NCI-H510A (cell line): ENCODE results near the gene PRR5.

ENCODE experiments used
- DNase-seq: peaks from one replicate; lab custom pipeline; 2025; lab: John Stamatoyannopoulos, UW

PRR5 gene

GRCh38 chr22:44718418-44718817, 16.4 kb downstream of the PRR5 start:
- DNase-seq: no peak

- no peak for DNase-seq
Observed at GRCh38 chr22:44719586-44720368, 17.8 kb downstream of the PRR5 start.

DNA sequence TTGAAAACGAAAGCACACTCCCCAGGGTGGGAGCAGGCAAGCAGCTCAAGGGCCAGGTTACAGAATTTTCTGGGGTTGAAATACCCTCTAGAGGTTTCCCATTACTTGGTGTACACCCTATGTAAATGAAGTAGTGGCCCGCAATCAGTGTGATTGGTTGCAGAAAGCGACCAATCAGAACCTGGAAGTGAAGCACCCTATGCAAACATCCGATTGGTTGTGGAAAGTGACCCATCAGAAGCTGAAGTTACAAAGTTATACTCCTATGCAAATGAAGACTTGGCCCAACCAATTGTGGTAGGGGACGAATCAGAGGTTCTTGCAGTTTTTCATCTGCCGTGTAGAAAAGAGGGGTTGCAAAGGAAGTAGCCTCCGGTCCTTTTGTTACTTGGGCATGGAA, 19.2 kb downstream of the PRR5 start:
- no peak for DNase-seq

- no peak for DNase-seq
Observed at GRCh38 chr22:44722611-44723010, 20.6 kb downstream of the PRR5 start.

DNA sequence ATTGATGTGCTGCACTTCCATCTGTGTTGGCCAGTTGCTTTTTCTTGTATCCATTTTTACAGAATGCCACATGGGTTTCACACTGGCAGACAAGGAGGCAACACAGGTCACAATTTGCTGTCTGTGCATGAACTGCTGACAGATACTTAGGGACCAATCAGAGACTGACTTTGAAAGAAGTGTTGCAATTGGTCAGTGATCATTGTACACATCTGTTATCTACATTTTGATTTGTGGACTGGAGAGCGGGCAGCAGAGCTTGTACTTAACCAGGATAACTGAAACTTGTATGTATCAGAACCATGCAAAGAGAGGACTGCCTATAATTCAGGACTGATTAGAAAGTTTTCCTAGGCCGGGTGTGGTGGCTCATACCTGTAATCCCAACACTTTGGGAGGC, 21.8 kb downstream of the PRR5 start:
- no peak for DNase-seq

DNA sequence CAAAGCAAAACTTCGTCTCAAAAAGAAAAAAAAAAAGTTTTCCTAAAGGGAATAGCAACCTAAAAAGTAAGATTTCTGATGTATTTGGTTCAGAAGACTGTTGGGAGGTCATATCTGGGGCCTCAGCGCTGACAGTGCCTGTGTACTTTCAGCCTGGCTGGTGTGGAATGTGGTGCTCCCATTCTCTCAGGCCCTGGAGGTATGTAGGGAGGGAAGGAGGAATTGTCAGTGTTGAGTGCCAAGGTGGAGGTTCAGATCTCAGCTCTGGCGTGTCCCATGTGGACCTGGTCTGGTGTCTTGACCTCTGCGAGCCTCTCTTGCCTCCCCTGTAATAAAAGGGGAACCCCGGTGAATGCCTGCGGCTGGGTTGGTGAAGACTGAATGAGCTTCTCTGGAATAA, 22.4 kb downstream of the PRR5 start:
- DNase-seq: no peak

DNA sequence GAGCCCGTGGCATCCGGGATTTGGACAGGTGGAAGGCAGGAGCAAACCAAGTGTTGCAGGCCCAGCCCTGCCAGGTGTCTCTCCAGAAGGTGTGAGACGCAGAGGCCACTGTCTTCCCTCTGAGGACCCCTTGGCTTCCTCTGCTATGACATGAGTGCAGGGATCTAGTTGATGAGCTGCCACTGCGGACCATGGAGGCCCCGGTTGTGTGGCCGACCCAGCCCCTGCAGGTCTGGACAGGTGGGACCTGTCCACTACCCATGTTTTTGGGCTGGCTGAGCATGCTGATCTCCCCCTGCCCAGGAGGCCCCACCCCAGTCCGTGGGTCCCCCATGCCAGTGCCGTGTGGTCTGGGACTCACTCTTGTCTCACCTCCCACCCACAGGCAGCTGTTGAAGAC, 22.9 kb downstream of the PRR5 start:
- DNase-seq: no peak

- no peak for DNase-seq
Observed at GRCh38 chr22:44726439-44726838, 24.4 kb downstream of the PRR5 start.

GRCh38 chr22:44727148-44727547, 25.1 kb downstream of the PRR5 start:
- DNase-seq: no peak

GRCh38 chr22:44727709-44728108, 25.7 kb downstream of the PRR5 start:
- DNase-seq: no peak

DNA sequence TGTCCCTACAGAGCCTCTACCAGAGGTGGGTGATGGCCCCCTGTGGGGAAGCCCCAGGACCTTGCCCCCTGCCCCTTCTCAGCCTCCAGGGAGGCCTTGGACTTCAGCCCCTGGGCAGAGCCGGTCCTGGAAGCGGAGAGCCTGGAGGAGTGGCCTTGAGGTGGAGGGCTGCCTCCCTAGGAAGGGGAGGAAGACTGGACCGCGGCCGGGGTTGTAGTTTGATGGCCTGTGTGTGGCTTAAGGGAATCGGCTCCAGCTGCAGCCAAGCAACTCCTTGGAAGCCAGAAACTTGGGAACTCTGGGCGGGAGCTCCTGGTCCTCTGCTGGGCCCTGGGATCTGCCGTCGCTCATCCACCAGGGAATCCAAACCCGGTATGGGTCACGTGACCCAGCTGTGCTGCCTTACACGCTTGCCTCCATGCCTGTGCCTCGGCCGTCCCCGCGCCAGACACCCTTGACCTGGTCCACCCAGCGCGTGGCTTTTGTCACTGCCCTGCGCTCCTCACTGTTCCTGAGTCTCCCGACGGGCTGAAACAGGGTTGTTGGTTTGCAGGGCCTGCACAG, 26.8 kb downstream of the PRR5 start:
- DNase-seq: no peak

GRCh38 chr22:44729391-44730021, 27.5 kb downstream of the PRR5 start:
- no peak for DNase-seq

DNA sequence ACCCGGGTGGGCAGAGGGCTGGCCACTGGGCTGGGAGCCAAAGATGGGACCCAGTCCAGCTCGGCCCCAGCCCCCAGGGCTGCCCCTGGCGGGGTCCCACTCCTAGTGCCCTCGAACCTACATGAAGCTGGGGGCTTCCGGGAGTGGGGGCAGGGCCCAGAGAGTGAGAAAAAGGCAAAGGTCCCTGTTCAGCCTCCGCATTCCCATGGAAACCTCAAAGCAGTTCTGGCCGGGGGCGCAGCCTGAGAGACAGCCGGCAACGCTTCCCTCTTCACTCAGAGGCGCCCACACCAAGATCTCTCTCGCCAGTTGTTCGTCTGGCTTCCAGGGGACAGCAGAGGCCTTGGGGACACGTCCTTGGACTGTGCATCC, 28.0 kb downstream of the PRR5 start:
- DNase-seq: no peak

DNA sequence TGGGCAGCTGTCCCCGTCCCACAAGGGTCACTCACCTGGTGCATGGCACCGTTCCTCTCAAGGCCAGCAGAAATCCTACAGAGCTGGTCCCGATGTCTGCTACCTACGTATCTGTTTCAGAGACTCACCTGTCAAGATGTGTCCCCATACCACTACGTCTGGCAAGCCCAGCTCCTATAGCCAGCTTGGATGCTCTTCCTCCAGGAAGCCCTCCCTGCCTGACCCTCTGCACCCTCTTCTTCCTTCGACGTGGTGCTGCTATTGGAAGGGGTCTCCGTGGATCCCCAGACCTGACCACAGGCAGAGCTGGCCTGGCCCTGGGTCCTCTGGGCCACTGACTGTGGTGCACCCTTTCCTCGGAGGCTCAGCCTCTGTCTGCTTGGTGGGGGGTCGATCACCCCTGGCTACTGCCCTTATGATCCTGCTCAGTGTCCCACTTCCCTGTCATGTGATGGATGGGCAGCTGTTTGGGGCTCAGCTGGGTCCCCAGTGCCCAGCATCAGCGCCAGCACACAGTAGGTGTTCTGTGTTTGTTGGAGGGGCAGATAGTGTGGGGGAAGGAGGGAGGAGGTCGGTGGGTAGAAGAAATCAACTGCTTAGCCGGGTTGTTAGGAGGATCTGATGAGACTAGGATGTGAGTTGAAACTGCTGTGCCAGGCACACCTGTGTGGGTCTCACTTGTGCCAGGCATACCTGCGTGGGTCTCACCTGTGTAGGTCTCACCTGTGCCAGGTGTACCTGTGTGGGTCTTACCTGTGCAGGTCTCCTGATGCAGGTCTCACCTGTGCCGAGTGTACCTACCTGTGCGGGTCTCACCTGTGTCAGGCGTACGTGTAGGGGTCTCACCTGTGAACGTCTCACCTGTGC, 28.7 kb downstream of the PRR5 start:
- DNase-seq: no peak

DNA sequence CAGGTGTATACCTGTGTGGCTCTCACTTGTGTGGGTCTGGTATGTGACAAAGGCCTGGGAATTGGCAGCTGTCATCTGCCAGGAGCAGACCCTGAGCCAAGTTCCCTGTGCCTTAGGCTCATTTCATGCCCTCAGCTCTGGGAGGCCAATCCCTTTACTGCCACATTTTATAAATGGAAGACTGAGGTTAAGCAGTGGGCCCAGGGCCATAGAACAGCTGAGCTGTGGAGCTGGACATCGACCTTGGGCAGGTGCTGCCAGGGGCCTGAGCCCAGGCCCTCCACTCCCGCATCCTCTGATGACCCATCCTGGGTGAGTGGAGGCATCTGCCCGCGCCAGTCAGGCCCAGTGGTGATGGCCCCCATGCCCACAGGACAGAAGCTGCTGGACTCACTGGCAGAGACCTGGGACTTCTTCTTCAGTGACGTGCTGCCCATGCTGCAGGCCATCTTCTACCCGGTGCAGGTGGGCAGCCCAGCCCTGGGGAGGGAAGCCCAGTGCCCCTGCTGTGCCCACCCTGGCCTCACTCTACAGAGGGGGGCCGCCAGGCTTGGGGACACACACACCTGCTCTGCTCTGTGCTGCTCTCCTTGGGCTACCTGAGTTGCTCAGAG, 29.5 kb downstream of the PRR5 start:
- DNase-seq: no peak

DNA sequence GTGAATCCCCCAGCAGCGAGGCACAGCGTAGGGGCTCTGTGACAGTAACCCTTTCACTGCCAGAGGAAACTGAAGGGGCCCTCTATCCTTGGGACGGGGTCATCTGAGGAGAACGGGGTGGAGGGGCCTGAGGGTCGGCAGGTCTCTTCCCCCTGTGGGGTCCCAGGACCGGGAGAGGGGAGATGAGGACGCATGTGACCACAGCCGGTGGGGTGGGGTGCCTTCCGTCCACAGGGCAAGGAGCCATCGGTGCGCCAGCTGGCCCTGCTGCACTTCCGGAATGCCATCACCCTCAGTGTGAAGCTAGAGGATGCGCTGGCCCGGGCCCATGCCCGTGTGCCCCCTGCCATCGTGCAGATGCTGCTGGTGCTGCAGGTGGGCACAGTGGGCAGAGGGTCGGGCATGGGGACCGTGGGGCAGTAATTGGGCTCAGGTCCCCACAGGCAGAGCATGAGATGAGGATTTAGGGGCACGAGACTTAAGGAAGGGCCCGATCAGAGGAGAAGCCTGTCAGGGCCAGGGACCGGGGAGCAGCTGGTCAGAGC, 30.1 kb downstream of the PRR5 start:
- DNase-seq: no peak

DNA sequence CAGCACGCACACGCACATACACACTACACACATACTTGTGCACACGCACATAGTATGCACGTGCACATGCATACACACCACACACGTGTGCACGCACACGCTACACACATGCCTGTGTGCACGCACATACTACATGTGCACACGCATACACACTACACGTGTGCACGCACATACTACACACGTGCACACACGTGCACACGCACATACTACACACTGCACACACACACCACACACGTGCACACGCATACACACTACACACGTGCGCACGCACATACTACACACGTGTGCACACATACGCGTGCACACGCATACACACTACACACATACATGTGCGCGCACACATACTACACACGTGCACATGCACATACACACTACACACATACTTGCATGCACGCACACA, 30.7 kb downstream of the PRR5 start:
- DNase-seq: no peak

DNA sequence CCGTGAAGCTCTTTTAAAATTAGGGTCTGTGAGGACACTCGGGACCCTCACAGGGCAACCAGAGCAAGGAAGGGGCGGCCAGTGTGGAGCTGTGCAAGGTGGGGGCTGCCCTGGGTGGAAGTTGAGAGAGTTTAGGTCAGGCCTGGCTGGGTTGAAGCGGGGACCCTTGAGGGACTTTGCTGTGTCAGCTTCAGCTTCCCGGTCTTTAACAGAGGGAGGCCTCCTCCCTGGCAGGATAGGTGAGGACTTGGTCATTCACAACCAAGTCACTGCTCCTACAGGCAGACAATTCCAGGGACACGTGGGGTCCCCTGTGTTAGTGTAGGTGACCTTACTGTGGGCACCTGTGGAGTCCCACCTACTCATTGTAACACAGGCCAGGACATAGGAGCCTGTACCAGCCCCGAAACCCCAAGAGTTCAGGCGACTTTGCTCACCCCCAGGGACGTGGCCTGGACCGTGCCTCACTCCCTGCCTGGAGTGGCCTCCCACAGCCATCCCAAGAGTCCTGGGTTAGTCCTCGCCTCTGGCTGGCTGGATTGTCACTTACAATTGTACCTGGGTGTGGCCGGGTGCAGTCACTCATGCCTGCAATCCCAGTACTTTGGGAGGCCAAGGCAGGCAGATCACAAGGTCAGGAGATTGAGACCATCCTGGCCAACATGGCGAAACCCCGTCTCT, 31.6 kb downstream of the PRR5 start:
- DNase-seq: no peak

- no peak for DNase-seq
Observed at GRCh38 chr22:44734278-44734677, 32.3 kb downstream of the PRR5 start.

GRCh38 chr22:44734801-44735517, 33.0 kb downstream of the PRR5 start:
- DNase-seq: no peak
